Epidermal melanocyte (primary cell): ENCODE results near the gene SLC35D1.
"Not testable (repeated sequence)": the region's sequence is repeated elsewhere in the genome, so short reads cannot be mapped to it uniquely, and the experiment has no call there.

ENCODE experiments used
- DNase-seq: peaks from one replicate; pipeline ENCODE4 v3.0.0; 2011; ENCODE audit warnings: low spot score; ENCODE audit not compliant: insufficient read length

Gene SLC35D1

GRCh38 chr1:67053785-67054772, at the start of gene SLC35D1:
TSS of gene SLC35D1 (minus strand) at chr1:67054148. CDS start at chr1:67054013, 135 bp downstream.
- DNase-seq: peak; percentile 71

- DNase-seq: no peak
These were observed 49.6 kb upstream of the SLC35D1 start for GRCh38 chr1:67103548-67103947.

GRCh38 chr1:67100833-67101232, 46.9 kb upstream of the SLC35D1 start:
- DNase-seq: no peak

- DNase-seq: peak; percentile 31
These were observed 43.4 kb upstream of the SLC35D1 start for GRCh38 chr1:67097305-67097704.

- DNase-seq: no peak
These were observed 40.2 kb upstream of the SLC35D1 start for GRCh38 chr1:67094191-67094590.

- no peak for DNase-seq
These were observed 35.8 kb upstream of the SLC35D1 start for GRCh38 chr1:67089685-67090208.

GRCh38 chr1:67088440-67088839, 34.5 kb upstream of the SLC35D1 start:
- no peak for DNase-seq

- DNase-seq: no peak
These were observed 31.4 kb upstream of the SLC35D1 start for GRCh38 chr1:67085326-67085725.

- DNase-seq: no peak
These were observed 30.9 kb upstream of the SLC35D1 start for GRCh38 chr1:67084765-67085318.

GRCh38 chr1:67078291-67078690, 24.3 kb upstream of the SLC35D1 start:
- no peak for DNase-seq

GRCh38 chr1:67077593-67077992, 23.6 kb upstream of the SLC35D1 start:
- no peak for DNase-seq

- DNase-seq: no peak
These were observed 18.8 kb upstream of the SLC35D1 start for GRCh38 chr1:67072749-67073148.

GRCh38 chr1:67067655-67068054, 13.7 kb upstream of the SLC35D1 start:
- DNase-seq: not testable (repeated sequence)

- no peak for DNase-seq
These were observed 8.5 kb upstream of the SLC35D1 start for GRCh38 chr1:67062412-67062811.

GRCh38 chr1:67061266-67061665, 7.3 kb upstream of the SLC35D1 start:
- no peak for DNase-seq

- DNase-seq: peak; percentile 39
These were observed 6.9 kb upstream of the SLC35D1 start for GRCh38 chr1:67060811-67061218.

- DNase-seq: no peak
These were observed 5.4 kb upstream of the SLC35D1 start for GRCh38 chr1:67059346-67059745.

- no peak for DNase-seq
These were observed 4.8 kb upstream of the SLC35D1 start for GRCh38 chr1:67058761-67059160.

GRCh38 chr1:67058242-67058641, 4.3 kb upstream of the SLC35D1 start:
- no peak for DNase-seq

GRCh38 chr1:67053535-67053784, 488 bp downstream of the SLC35D1 start:
- peak; percentile 50 for DNase-seq

- DNase-seq: peak; percentile 69
These were observed 1.0 kb downstream of the SLC35D1 start for GRCh38 chr1:67052741-67053534.

GRCh38 chr1:67051196-67051595, 2.8 kb downstream of the SLC35D1 start:
- DNase-seq: no peak
